Lung (tissue), 12 donors: ENCODE results near the gene EPS8L1. TPM values are rescaled to one million over a fixed set of nuclear protein-coding genes. Genes with fewer than 3 reads are reported as not detected.
"Not testable (repeated sequence)": the region's sequence is repeated elsewhere in the genome, so short reads cannot be mapped to it uniquely, and the experiment has no call there.

Experiments
- ATAC-seq: fragments of 200-7000 bp; cut with Tn5 transposase; one replicate; pipeline ENCODE4 v1.9.1; 2020; ENCODE audit warnings: moderate number of reproducible peaks; ENCODE audit not compliant: insufficient read depth, low FRiP score
- DNase-seq, 3 donors: peaks; one replicate each; pipeline ENCODE4 v3.0.0-alpha.2; 2013 to 2017
- H3K27ac ChIP-seq, 2 donors: one replicate each; pipeline ENCODE4 v1.5.1; 2013; ENCODE audit warnings: mild to moderate bottlenecking in 2 of 2, moderate library complexity in 2 of 2, control low read depth in 1 of 2, inconsistent platforms in 1 of 2, low read depth in 1 of 2, low read length in 1 of 2
- H3K27me3 ChIP-seq, 3 donors: one replicate each; pipeline ENCODE4 v1.5.1; 2013; ENCODE audit warnings: low read length in 2 of 3; ENCODE audit not compliant: control insufficient read depth in 3 of 3, insufficient read depth in 3 of 3
- H3K36me3 ChIP-seq, 4 donors: one replicate each; pipeline ENCODE4 v1.5.1; 2013; ENCODE audit warnings: low read length in 4 of 4, mild to moderate bottlenecking in 1 of 4, moderate library complexity in 1 of 4; ENCODE audit not compliant: control insufficient read depth in 4 of 4, insufficient read depth in 4 of 4
- H3K4me1 ChIP-seq, 5 donors: one replicate each; pipeline ENCODE4 v1.5.1; 2013; ENCODE audit warnings: low read length in 5 of 5, mild to moderate bottlenecking in 2 of 5, moderate library complexity in 1 of 5; ENCODE audit not compliant: control insufficient read depth in 5 of 5, insufficient read depth in 5 of 5
- H3K4me3 ChIP-seq: one replicate; pipeline ENCODE4 v1.5.1; 2013; ENCODE audit warnings: mild to moderate bottlenecking, control low read depth, moderate library complexity
- H3K9ac ChIP-seq, 2 donors: one replicate each; pipeline ENCODE4 v1.5.1; 2013; ENCODE audit warnings: low read length in 2 of 2, control low read depth in 1 of 2; ENCODE audit not compliant: insufficient read depth in 1 of 2
- H3K9me3 ChIP-seq, 4 donors: one replicate each; pipeline ENCODE4 v1.5.1; 2013; ENCODE audit warnings: low read length in 3 of 4, mild to moderate bottlenecking in 1 of 4, moderate library complexity in 1 of 4; ENCODE audit not compliant: control insufficient read depth in 4 of 4, insufficient read depth in 3 of 4
- CTCF ChIP-seq: IDR thresholded peaks from 2 replicates; pipeline ENCODE4 v1.5.1; 2012; ENCODE audit warnings: mild to moderate bottlenecking; ENCODE audit errors: control extremely low read depth, extremely low read depth
- WGBS, 2 donors: extraction: QIAGEN DNeasy Blood & Tissue Kit; methylation state at CpG; one replicate each; pipeline ENCODE4 v1.1.7; 2013; 5-methylcytosine and 5-hydroxymethylcytosine counted together
- polyA plus RNA-seq, 2 donors: library from polyadenylated mRNA; stranded (reverse); fragments of 200-250 nt; gene quantifications; one replicate each; pipeline ENCODE4 v1.2.1, GENCODE V29; 2013
- total RNA-seq, 2 donors: library from RNA; depleted of rRNA in 1 of 2; stranded (reverse); fragments of >200 nt in 1 of 2; gene quantifications; one replicate each; pipeline ENCODE4 v1.2.1, GENCODE V29; 2014 to 2021
- donor health status: control.
- donor health status: control.
- donor health status: Bipolar disorder and iron deficiency.
- donor health status: healthy.
- donor health status: DM: yes; HTN: yes; CAD: no.

Gene EPS8L1
- total and polyA plus RNA-seq, 4 donors, result 19.5 to 61.8 (median 36.8) TPM

GRCh38 chr19:55063492-55063843, 12.2 kb upstream of the EPS8L1 start:
- Histone ChIP-seq H3K27me3 (peaks cover 0 to 13% (median 5%) of the 10 kb centered on the region in 3 donors), H3K4me3 (no peak overlapping the region), H3K9me3 (no peaks in the 10 kb centered on the region), H3K36me3 (peaks cover 0 to 5% (median 2%) of the 10 kb centered on the region in 4 donors), H3K4me1 (peaks cover 0 to 4% (median 0%) of the 10 kb centered on the region in 5 donors), H3K27ac (no peak overlapping the region), H3K9ac (no peak overlapping the region)
- DNase-seq (no peak), ATAC-seq (no peak)
- TF ChIP-seq CTCF, result no peak
- WGBS, 2 donors, result 53 to 81% methylated on average over 3 of the region's 3 CpGs

GRCh38 chr19:55065516-55065915, 10.2 kb upstream of the EPS8L1 start:
- H3K4me1 ChIP-seq, H3K36me3 ChIP-seq, ATAC-seq, DNase-seq, H3K4me3 ChIP-seq, H3K27ac ChIP-seq, H3K9ac ChIP-seq, H3K9me3 ChIP-seq: not testable (repeated sequence)
- H3K27me3 ChIP-seq, result peaks cover 0 to 20% (median 18%) of the 10 kb centered on the region in 3 donors
- 84 to 86% methylated on average over 9 of the region's 9 CpGs for WGBS, 2 donors

GRCh38 chr19:55066107-55066709, 9.5 kb upstream of the EPS8L1 start:
- Histone ChIP-seq H3K27me3 (peaks cover 0 to 20% (median 18%) of the 10 kb centered on the region in 3 donors), H3K4me1 (peaks cover 0 to 2% (median 0%) of the 10 kb centered on the region in 5 donors), H3K9ac (no peak overlapping the region), H3K9me3 (peaks cover 0 to 2% (median 0%) of the 10 kb centered on the region in 4 donors), H3K4me3 (no peak overlapping the region), H3K27ac (no peak overlapping the region), H3K36me3 (no peaks in the 10 kb centered on the region)
- ATAC-seq (no peak), DNase-seq (no peak)
- TF ChIP-seq CTCF, result no peak
- WGBS, 2 donors, result 30 to 41% methylated on average over 2 of the region's 2 CpGs

GRCh38 chr19:55067869-55068268, 7.8 kb upstream of the EPS8L1 start:
- Histone ChIP-seq H3K27me3 (peaks cover 0 to 20% (median 18%) of the 10 kb centered on the region in 3 donors), H3K9ac (no peak overlapping the region), H3K4me1 (peaks cover 0 to 2% (median 0%) of the 10 kb centered on the region in 5 donors), H3K36me3 (no peaks in the 10 kb centered on the region), H3K27ac (no peak overlapping the region), H3K9me3 (peaks cover 0 to 2% (median 0%) of the 10 kb centered on the region in 4 donors), H3K4me3 (no peak overlapping the region)
- no peak for TF ChIP-seq CTCF
- WGBS, 2 donors, result 34 to 40% methylated on average over 3 of the region's 3 CpGs
- DNase-seq (no peak), ATAC-seq (no peak)
